Calu3 (cell line): ENCODE results near the gene GSDMA. TPM values are rescaled to one million over a fixed set of nuclear protein-coding genes. Genes with fewer than 3 reads are reported as not detected.
A peak's percentile ranks its signal among the peaks of the same experiment; 100 is the strongest.

Source experiments
- BruUV-seq: library from RNA; stranded (reverse); fragments of 400-500 nt; replicated peaks from 2 replicates; lab custom pipeline; 2021; lab: Mats Ljungman, UMichigan
- CTCF ChIA-PET: fragments of 300-600 bp; sonication (Branson Sonifier 250); formaldehyde crosslinking; loops from one replicate; lab custom pipeline; 2022; ENCODE audit warnings: antibody characterized with exemption; lab: Charles Lee
- DNase-seq: peaks from one replicate; pipeline ENCODE4 v3.0.0; 2022
- H3K27ac Mint-ChIP-seq: one replicate; pipeline ENCODE4 v1.8.0; 2022; ENCODE audit warnings: mixed read lengths; ENCODE audit not compliant: unreplicated experiment
- H3K27me3 Mint-ChIP-seq: one replicate; pipeline ENCODE4 v1.8.0; 2022; ENCODE audit warnings: mixed read lengths; ENCODE audit not compliant: unreplicated experiment
- H3K36me3 Mint-ChIP-seq: one replicate; pipeline ENCODE4 v1.8.0; 2022; ENCODE audit warnings: mild to moderate bottlenecking, moderate library complexity, mixed read lengths; ENCODE audit not compliant: insufficient read depth, unreplicated experiment
- H3K4me1 Mint-ChIP-seq: one replicate; pipeline ENCODE4 v1.8.0; 2022; ENCODE audit warnings: mild to moderate bottlenecking, low read depth, mixed read lengths; ENCODE audit not compliant: unreplicated experiment
- H3K4me3 Mint-ChIP-seq: one replicate; pipeline ENCODE4 v1.8.0; 2022; ENCODE audit warnings: mild to moderate bottlenecking, low read depth, moderate library complexity, mixed read lengths; ENCODE audit not compliant: unreplicated experiment
- H3K9me3 Mint-ChIP-seq: one replicate; pipeline ENCODE4 v1.8.0; 2022; ENCODE audit warnings: low read depth, mixed read lengths; ENCODE audit not compliant: unreplicated experiment
- intact Hi-C: fragments of 100-400 bp; cut with micrococcal nuclease; formaldehyde crosslinking; loops from one replicate; pipeline ENCODE4 v1.10.0; 2022; ENCODE audit not compliant: unreplicated experiment
- total RNA-seq: library from RNA; stranded (reverse); gene quantifications from 2 replicates; pipeline ENCODE4 v1.2.3, GENCODE V29; 2022
- TF ChIP-seq, protein P1 (sequence below): fragments of 200-600 bp; IDR thresholded peaks from one replicate; pipeline ENCODE4 v1.8.0; 2022; ENCODE audit warnings: antibody characterized with exemption; ENCODE audit not compliant: unreplicated experiment

GSDMA gene
- total RNA-seq, 1 experiment from 2014 or later: 0.33 TPM

GRCh38 chr17:39988206-39988810, 25.5 kb downstream of the GSDMA start:
- Mint-ChIP-seq H3K9me3 (no peaks in the 10 kb centered on the region), H3K4me1 (no peaks in the 10 kb centered on the region), H3K36me3 (peaks cover 100% of the 10 kb centered on the region), H3K27ac (no peak overlapping the region), H3K4me3 (no peak overlapping the region), H3K27me3 (no peaks in the 10 kb centered on the region)
- no peak for DNase-seq
- CTCF ChIA-PET: interaction anchor here (0.6 to 109.6 kb wide), 9 partner anchors 12 to 545 kb away, joined by 3 to 8195 read pairs (median 1657); partner anchors contain the start of genes CSF3, ERBB2, GSDMA and GSDMB
- BruUV-seq: no TSS peak
- TF ChIP-seq, protein P1, sequence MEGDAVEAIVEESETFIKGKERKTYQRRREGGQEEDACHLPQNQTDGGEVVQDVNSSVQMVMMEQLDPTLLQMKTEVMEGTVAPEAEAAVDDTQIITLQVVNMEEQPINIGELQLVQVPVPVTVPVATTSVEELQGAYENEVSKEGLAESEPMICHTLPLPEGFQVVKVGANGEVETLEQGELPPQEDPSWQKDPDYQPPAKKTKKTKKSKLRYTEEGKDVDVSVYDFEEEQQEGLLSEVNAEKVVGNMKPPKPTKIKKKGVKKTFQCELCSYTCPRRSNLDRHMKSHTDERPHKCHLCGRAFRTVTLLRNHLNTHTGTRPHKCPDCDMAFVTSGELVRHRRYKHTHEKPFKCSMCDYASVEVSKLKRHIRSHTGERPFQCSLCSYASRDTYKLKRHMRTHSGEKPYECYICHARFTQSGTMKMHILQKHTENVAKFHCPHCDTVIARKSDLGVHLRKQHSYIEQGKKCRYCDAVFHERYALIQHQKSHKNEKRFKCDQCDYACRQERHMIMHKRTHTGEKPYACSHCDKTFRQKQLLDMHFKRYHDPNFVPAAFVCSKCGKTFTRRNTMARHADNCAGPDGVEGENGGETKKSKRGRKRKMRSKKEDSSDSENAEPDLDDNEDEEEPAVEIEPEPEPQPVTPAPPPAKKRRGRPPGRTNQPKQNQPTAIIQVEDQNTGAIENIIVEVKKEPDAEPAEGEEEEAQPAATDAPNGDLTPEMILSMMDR: no peak
- intact Hi-C loops: loop anchor here (5.0 kb wide), 1 partner anchor 49 kb away; no protein-coding TSS in a partner anchor

DNA sequence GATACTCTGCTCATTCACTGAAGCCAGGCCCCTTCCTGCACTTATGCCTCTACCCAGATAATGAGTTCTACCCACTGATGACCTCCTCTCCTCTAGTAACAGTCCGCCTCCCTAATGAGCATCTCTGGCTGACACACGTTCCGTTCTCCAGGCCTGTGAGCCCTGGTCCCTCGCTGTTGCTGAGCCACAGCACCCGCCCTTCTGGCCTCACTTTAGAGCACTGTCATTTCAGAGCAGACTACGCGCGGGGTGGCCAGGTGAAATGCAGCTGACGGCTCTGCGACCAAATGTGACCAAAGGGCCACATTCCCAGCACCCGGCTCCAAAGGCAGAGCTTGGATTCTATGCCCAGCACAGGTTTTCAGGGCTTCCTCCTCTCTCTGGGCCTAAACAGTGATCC, 31.6 kb downstream of the GSDMA start:
- intact Hi-C loops: no loop called here
- no TSS peak for BruUV-seq
- DNase-seq: no peak
- no peaks in the 10 kb centered on the region for H3K27me3 Mint-ChIP-seq
- H3K36me3 Mint-ChIP-seq: peaks cover 99% of the 10 kb centered on the region
- no peaks in the 10 kb centered on the region for H3K4me1 Mint-ChIP-seq
- H3K4me3 Mint-ChIP-seq: no peak overlapping the region
- TF ChIP-seq, protein P1: no peak
- no peak overlapping the region for H3K27ac Mint-ChIP-seq
- no peaks in the 10 kb centered on the region for H3K9me3 Mint-ChIP-seq
- CTCF ChIA-PET: interaction anchor here (0.6 to 76.9 kb wide), 8 partner anchors 7 to 372 kb away, joined by 3 to 6506 read pairs (median 12); partner anchors contain the start of genes CSF3, GSDMA, GSDMB and LRRC3C

- Mint-ChIP-seq H3K9me3 (no peaks in the 10 kb centered on the region), H3K27me3 (no peaks in the 10 kb centered on the region), H3K4me3 (no peak overlapping the region), H3K36me3 (peaks cover 91% of the 10 kb centered on the region), H3K4me1 (no peaks in the 10 kb centered on the region), H3K27ac (peak overlapping the region; percentile 1)
- intact Hi-C loops: no loop called here
- TF ChIP-seq, protein P1: no peak
- no TSS peak for BruUV-seq
- DNase-seq: no peak
- CTCF ChIA-PET: interaction anchor here (0.5 to 76.9 kb wide), 11 partner anchors 6 to 491 kb away, joined by 3 to 6506 read pairs (median 4); partner anchors contain the start of genes CSF3, GSDMA, GSDMB and LRRC3C
Measured at GRCh38 chr17:39995438-39995837, 32.6 kb downstream of the GSDMA start.

DNA sequence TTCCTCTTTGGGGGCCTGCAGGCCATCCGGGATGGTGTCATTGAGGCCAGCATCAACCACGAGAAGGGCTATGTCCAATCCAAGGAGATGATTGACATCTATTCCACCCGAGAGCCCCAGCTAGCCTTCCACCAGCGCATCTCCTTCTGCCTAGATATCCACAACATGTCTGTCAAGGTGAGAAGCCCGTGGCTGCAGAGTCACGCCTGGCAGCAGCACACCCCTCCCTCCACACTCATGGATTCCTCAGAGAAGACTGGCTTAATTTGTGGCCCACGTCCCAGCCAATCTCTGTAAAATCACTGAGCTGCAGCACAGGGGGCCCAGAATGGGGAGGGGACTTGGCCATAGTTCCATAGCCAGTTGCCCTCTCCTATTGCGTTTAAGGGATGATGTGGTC, 33.4 kb downstream of the GSDMA start:
- H3K9me3 Mint-ChIP-seq: no peaks in the 10 kb centered on the region
- H3K4me3 Mint-ChIP-seq: no peak overlapping the region
- TF ChIP-seq, protein P1: no peak
- BruUV-seq: no TSS peak
- no peaks in the 10 kb centered on the region for H3K4me1 Mint-ChIP-seq
- intact Hi-C loops: no loop called here
- DNase-seq: no peak
- no peak overlapping the region for H3K27ac Mint-ChIP-seq
- no peaks in the 10 kb centered on the region for H3K27me3 Mint-ChIP-seq
- CTCF ChIA-PET: interaction anchor here (0.6 to 76.9 kb wide), 19 partner anchors 6 to 537 kb away, joined by 3 to 6506 read pairs (median 5); partner anchors contain the start of genes CSF3, GSDMA, GSDMB and LRRC3C
- peaks cover 83% of the 10 kb centered on the region for H3K36me3 Mint-ChIP-seq
